ENCODE data around the gene NCDN. TPM values are rescaled to one million over a fixed set of nuclear protein-coding genes. Genes with fewer than 3 reads are reported as not detected.

Gene NCDN
- total RNA-seq, 1 donor from 2014 or later, result 38.3 TPM

GRCh38 chr1:35539073-35539823 lies 18.4 kb upstream of the NCDN start:
- no peak for DNase-seq (ENCODE audit: extremely low spot score, unreplicated experiment)
- no peak for TF ChIP-seq CTCF (IDR thresholded peaks at IDR 0.05)
- H3K36me3 Mint-ChIP-seq (ENCODE audit: unreplicated experiment), result peaks cover 9% of the 10 kb centered on the region
- H3K27me3 Mint-ChIP-seq (ENCODE audit: unreplicated experiment), result no peaks in the 10 kb centered on the region
- H3K27ac Mint-ChIP-seq (ENCODE audit: unreplicated experiment), result peak overlapping the region; percentile 85
- peaks cover 39% of the 10 kb centered on the region for H3K4me1 Mint-ChIP-seq (ENCODE audit: unreplicated experiment)
- no peaks in the 10 kb centered on the region for H3K9me3 Mint-ChIP-seq (ENCODE audit: unreplicated experiment)
- no peak overlapping the region for H3K4me3 Mint-ChIP-seq (ENCODE audit: unreplicated experiment)

GRCh38 chr1:35539824-35540261 lies 17.8 kb upstream of the NCDN start:
- Mint-ChIP-seq H3K9me3 (ENCODE audit: unreplicated experiment) (no peaks in the 10 kb centered on the region), H3K4me1 (ENCODE audit: unreplicated experiment) (peaks cover 40% of the 10 kb centered on the region), H3K27ac (ENCODE audit: unreplicated experiment) (peak overlapping the region; percentile 85), H3K4me3 (ENCODE audit: unreplicated experiment) (peak overlapping the region; percentile 14), H3K36me3 (ENCODE audit: unreplicated experiment) (peaks cover 11% of the 10 kb centered on the region), H3K27me3 (ENCODE audit: unreplicated experiment) (no peaks in the 10 kb centered on the region)
- no peak for DNase-seq (ENCODE audit: extremely low spot score, unreplicated experiment)
- no peak for TF ChIP-seq CTCF (IDR thresholded peaks at IDR 0.05)

- H3K36me3 Mint-ChIP-seq (ENCODE audit: unreplicated experiment), result peaks cover 23% of the 10 kb centered on the region
- DNase-seq (ENCODE audit: extremely low spot score, unreplicated experiment), result no peak
- H3K4me3 Mint-ChIP-seq (ENCODE audit: unreplicated experiment), result no peak overlapping the region
- no peaks in the 10 kb centered on the region for H3K9me3 Mint-ChIP-seq (ENCODE audit: unreplicated experiment)
- peak; percentile 27 for TF ChIP-seq CTCF (IDR thresholded peaks at IDR 0.05)
- H3K4me1 Mint-ChIP-seq (ENCODE audit: unreplicated experiment), result peaks cover 14% of the 10 kb centered on the region
- peak overlapping the region; percentile 40 for H3K27ac Mint-ChIP-seq (ENCODE audit: unreplicated experiment)
- H3K27me3 Mint-ChIP-seq (ENCODE audit: unreplicated experiment), result no peaks in the 10 kb centered on the region
Measured at GRCh38 chr1:35544976-35545375, 12.6 kb upstream of the NCDN start.

GRCh38 chr1:35546614-35547013 lies 11.0 kb upstream of the NCDN start:
- Mint-ChIP-seq H3K4me1 (ENCODE audit: unreplicated experiment) (peaks cover 5% of the 10 kb centered on the region), H3K27me3 (ENCODE audit: unreplicated experiment) (no peaks in the 10 kb centered on the region), H3K36me3 (ENCODE audit: unreplicated experiment) (peaks cover 26% of the 10 kb centered on the region), H3K9me3 (ENCODE audit: unreplicated experiment) (no peaks in the 10 kb centered on the region), H3K27ac (ENCODE audit: unreplicated experiment) (no peak overlapping the region), H3K4me3 (ENCODE audit: unreplicated experiment) (no peak overlapping the region)
- TF ChIP-seq CTCF (IDR thresholded peaks at IDR 0.05), result no peak
- no peak for DNase-seq (ENCODE audit: extremely low spot score, unreplicated experiment)

GRCh38 chr1:35553851-35554250 lies 3.7 kb upstream of the NCDN start:
- no peak for TF ChIP-seq CTCF (IDR thresholded peaks at IDR 0.05)
- H3K27ac Mint-ChIP-seq (ENCODE audit: unreplicated experiment), result no peak overlapping the region
- H3K4me1 Mint-ChIP-seq (ENCODE audit: unreplicated experiment), result peaks cover 31% of the 10 kb centered on the region
- H3K36me3 Mint-ChIP-seq (ENCODE audit: unreplicated experiment), result peaks cover 24% of the 10 kb centered on the region
- H3K9me3 Mint-ChIP-seq (ENCODE audit: unreplicated experiment), result no peaks in the 10 kb centered on the region
- DNase-seq (ENCODE audit: extremely low spot score, unreplicated experiment), result no peak
- no peaks in the 10 kb centered on the region for H3K27me3 Mint-ChIP-seq (ENCODE audit: unreplicated experiment)
- H3K4me3 Mint-ChIP-seq (ENCODE audit: unreplicated experiment), result no peak overlapping the region

Measured in osteocyte (in vitro differentiated cells).